WTC11 (cell line): ENCODE data around the gene PPP2R2C.

ENCODE experiments used
- CREB1 ChIP-seq: sonication (generic); formaldehyde crosslinking; IDR thresholded peaks from 2 replicates; pipeline ENCODE4 v1.8.0; 2023; ENCODE audit warnings: mild to moderate bottlenecking, missing genetic modification reagents
- FOXK1 ChIP-seq: sonication (generic); formaldehyde crosslinking; IDR thresholded peaks from 2 replicates; pipeline ENCODE4 v1.8.0; 2022; ENCODE audit warnings: mild to moderate bottlenecking, moderate library complexity, missing genetic modification reagents
- NR2C2 ChIP-seq: sonication (generic); formaldehyde crosslinking; IDR thresholded peaks from 2 replicates; pipeline ENCODE4 v1.8.0; 2022; ENCODE audit warnings: mild to moderate bottlenecking, missing genetic modification reagents
- ZNF317 ChIP-seq: sonication (generic); formaldehyde crosslinking; IDR thresholded peaks from 2 replicates; pipeline ENCODE4 v1.8.1; 2023; ENCODE audit warnings: low read depth, mild to moderate bottlenecking, moderate library complexity, missing genetic modification reagents, borderline replicate concordance
- TF ChIP-seq, protein P1 (sequence below): fragments of 200-600 bp; IDR thresholded peaks from 2 replicates; pipeline ENCODE4 v1.8.0; 2022; ENCODE audit warnings: antibody characterized with exemption
- TF ChIP-seq, protein P2 (sequence below): sonication (generic); formaldehyde crosslinking; IDR thresholded peaks from 2 replicates; pipeline ENCODE4 v1.8.1; 2023; ENCODE audit warnings: mild to moderate bottlenecking, missing genetic modification reagents, moderate library complexity
- TF ChIP-seq, protein P3 (sequence below): sonication (generic); formaldehyde crosslinking; IDR thresholded peaks from 2 replicates; pipeline ENCODE4 v1.8.1; 2022; ENCODE audit warnings: low read depth, missing genetic modification reagents, borderline replicate concordance
- TF ChIP-seq, protein P4 (sequence below): fragments of 250-450 bp; sonication (Bioruptor Pico); IDR thresholded peaks from 2 replicates; pipeline ENCODE4 v2.1.2; 2022; ENCODE audit warnings: mild to moderate bottlenecking, moderate library complexity

DNA sequence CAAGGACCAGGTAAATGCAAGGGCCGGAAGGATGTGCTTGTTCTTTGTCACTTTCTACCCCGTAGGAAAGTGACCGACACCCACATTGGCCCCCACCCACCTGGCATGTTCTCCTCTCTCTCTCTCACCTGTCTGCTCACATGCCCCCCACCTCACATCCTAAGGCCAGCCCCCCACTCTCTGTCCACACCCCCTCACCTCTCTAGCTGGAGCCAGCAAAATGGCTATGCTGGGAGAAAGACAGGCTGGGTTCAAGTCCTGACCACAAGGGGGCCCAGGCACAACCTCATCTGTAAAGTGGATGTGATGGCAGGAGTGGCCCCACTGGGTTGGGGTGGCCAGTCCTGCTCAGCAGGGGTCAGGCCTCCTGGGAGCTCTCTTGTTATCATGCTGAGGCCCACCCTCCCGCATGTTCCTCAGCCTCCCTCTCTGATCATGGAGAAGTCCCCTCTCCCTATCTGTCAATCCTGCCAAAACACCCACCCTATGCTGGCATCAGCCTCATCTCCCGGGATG, 1.7 kb upstream of the PPP2R2C start:
- no peak for TF ChIP-seq FOXK1
- TF ChIP-seq, protein P1, sequence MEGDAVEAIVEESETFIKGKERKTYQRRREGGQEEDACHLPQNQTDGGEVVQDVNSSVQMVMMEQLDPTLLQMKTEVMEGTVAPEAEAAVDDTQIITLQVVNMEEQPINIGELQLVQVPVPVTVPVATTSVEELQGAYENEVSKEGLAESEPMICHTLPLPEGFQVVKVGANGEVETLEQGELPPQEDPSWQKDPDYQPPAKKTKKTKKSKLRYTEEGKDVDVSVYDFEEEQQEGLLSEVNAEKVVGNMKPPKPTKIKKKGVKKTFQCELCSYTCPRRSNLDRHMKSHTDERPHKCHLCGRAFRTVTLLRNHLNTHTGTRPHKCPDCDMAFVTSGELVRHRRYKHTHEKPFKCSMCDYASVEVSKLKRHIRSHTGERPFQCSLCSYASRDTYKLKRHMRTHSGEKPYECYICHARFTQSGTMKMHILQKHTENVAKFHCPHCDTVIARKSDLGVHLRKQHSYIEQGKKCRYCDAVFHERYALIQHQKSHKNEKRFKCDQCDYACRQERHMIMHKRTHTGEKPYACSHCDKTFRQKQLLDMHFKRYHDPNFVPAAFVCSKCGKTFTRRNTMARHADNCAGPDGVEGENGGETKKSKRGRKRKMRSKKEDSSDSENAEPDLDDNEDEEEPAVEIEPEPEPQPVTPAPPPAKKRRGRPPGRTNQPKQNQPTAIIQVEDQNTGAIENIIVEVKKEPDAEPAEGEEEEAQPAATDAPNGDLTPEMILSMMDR: 0 out of 2 replicates have a peak, but pooled peaks have one; percentile 28
- TF ChIP-seq ZNF317 (CRISPR knock-in tag): no peak
- no peak for TF ChIP-seq CREB1 (CRISPR knock-in tag)
- TF ChIP-seq, protein P2, sequence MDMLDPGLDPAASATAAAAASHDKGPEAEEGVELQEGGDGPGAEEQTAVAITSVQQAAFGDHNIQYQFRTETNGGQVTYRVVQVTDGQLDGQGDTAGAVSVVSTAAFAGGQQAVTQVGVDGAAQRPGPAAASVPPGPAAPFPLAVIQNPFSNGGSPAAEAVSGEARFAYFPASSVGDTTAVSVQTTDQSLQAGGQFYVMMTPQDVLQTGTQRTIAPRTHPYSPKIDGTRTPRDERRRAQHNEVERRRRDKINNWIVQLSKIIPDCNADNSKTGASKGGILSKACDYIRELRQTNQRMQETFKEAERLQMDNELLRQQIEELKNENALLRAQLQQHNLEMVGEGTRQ (CRISPR knock-in tag): no peak
- TF ChIP-seq, protein P3, sequence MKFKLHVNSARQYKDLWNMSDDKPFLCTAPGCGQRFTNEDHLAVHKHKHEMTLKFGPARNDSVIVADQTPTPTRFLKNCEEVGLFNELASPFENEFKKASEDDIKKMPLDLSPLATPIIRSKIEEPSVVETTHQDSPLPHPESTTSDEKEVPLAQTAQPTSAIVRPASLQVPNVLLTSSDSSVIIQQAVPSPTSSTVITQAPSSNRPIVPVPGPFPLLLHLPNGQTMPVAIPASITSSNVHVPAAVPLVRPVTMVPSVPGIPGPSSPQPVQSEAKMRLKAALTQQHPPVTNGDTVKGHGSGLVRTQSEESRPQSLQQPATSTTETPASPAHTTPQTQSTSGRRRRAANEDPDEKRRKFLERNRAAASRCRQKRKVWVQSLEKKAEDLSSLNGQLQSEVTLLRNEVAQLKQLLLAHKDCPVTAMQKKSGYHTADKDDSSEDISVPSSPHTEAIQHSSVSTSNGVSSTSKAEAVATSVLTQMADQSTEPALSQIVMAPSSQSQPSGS (CRISPR knock-in tag): no peak
- TF ChIP-seq, protein P4, sequence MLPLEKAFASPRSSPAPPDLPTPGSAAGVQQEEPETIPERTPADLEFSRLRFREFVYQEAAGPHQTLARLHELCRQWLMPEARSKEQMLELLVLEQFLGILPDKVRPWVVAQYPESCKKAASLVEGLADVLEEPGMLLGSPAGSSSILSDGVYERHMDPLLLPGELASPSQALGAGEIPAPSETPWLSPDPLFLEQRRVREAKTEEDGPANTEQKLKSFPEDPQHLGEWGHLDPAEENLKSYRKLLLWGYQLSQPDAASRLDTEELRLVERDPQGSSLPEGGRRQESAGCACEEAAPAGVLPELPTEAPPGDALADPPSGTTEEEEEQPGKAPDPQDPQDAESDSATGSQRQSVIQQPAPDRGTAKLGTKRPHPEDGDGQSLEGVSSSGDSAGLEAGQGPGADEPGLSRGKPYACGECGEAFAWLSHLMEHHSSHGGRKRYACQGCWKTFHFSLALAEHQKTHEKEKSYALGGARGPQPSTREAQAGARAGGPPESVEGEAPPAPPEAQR: no peak
- no peak for TF ChIP-seq NR2C2 (CRISPR knock-in tag)
